OCI-LY7 (cell line): ENCODE results near the gene TADA1. TPM values are rescaled to one million over a fixed set of nuclear protein-coding genes. Genes with fewer than 3 reads are reported as not detected.

Experiments used
- BruUV-seq: library from RNA; stranded (reverse); fragments of 400-500 nt; replicated peaks from 2 replicates; lab custom pipeline; 2021; lab: Mats Ljungman, UMichigan
- CTCF ChIA-PET: fragments of 300-600 bp; sonication (Branson Sonifier 250); formaldehyde crosslinking; loops from one replicate; lab custom pipeline; 2022; ENCODE audit warnings: antibody characterized with exemption; ENCODE audit not compliant: unreplicated experiment; lab: Charles Lee
- POLR2A ChIA-PET: fragments of 300-600 bp; sonication (Branson Sonifier 250); formaldehyde crosslinking; loops from one replicate; lab custom pipeline; 2022; ENCODE audit warnings: antibody characterized with exemption; lab: Charles Lee
- DNase-seq: peaks from one replicate; pipeline ENCODE4 v3.0.0-alpha.2; 2015; ENCODE audit warnings: low spot score
- H2AFZ ChIP-seq: fragments of 200-600 bp; sonication (generic), shearing (Covaris generic); 2 replicates; pipeline ENCODE4 v1.6.1; 2014; ENCODE audit warnings: mild to moderate bottlenecking, antibody characterized with exemption, low read length, moderate library complexity
- H3K27ac ChIP-seq: fragments of 200-600 bp; sonication (generic); 2 replicates; pipeline ENCODE4 v1.5.1; 2014; ENCODE audit warnings: mixed run types, low read depth, mild to moderate bottlenecking, moderate library complexity, low read length, inconsistent platforms; ENCODE audit not compliant: poor library complexity, severe bottlenecking
- H3K36me3 ChIP-seq: fragments of 200-600 bp; sonication (generic); 2 replicates; pipeline ENCODE4 v1.6.1; 2014; ENCODE audit warnings: mild to moderate bottlenecking, antibody characterized with exemption, low read length, moderate library complexity, mixed read lengths; ENCODE audit not compliant: insufficient read depth
- H3K4me1 ChIP-seq: fragments of 200-600 bp; sonication (generic); 2 replicates; pipeline ENCODE4 v1.5.1; 2014; ENCODE audit warnings: mild to moderate bottlenecking, low read length; ENCODE audit not compliant: insufficient read depth, poor library complexity, severe bottlenecking
- H3K4me2 ChIP-seq: fragments of 200-600 bp; sonication (generic); 2 replicates; pipeline ENCODE4 v1.6.1; 2014; ENCODE audit warnings: mild to moderate bottlenecking, low read length
- H3K4me3 ChIP-seq: fragments of 200-600 bp; sonication (generic); 2 replicates; pipeline ENCODE4 v1.5.1; 2014; ENCODE audit warnings: mild to moderate bottlenecking, low read depth, low read length; ENCODE audit not compliant: poor library complexity, severe bottlenecking
- H3K79me2 ChIP-seq: fragments of 200-600 bp; sonication (generic); 2 replicates; pipeline ENCODE4 v1.6.1; 2016; ENCODE audit warnings: low read depth, mild to moderate bottlenecking, low read length, moderate library complexity, mixed read lengths; ENCODE audit not compliant: insufficient read depth
- H3K9me2 ChIP-seq: fragments of 200-600 bp; sonication (generic); 2 replicates; pipeline ENCODE4 v1.6.1; 2016; ENCODE audit warnings: mild to moderate bottlenecking, low read length, mixed read lengths; ENCODE audit not compliant: insufficient read depth
- H3K9me3 ChIP-seq: fragments of 200-600 bp; sonication (generic); 2 replicates; pipeline ENCODE4 v1.6.1; 2014; ENCODE audit warnings: mild to moderate bottlenecking, mixed run types, low read length, mixed read lengths
- H4K20me1 ChIP-seq: fragments of 200-600 bp; sonication (generic); 2 replicates; pipeline ENCODE4 v1.6.1; 2014; ENCODE audit warnings: mild to moderate bottlenecking, antibody characterized with exemption, low read length, moderate library complexity, mixed read lengths; ENCODE audit not compliant: insufficient read depth
- CTCF ChIP-seq: fragments of 200-600 bp; sonication (generic); conservative IDR thresholded peaks from 2 replicates; pipeline ENCODE4 v1.5.1; 2014; ENCODE audit warnings: mild to moderate bottlenecking, antibody characterized with exemption, low read length, moderate library complexity, mixed read lengths
- EZH2phosphoT487 ChIP-seq: fragments of 200-600 bp; sonication (generic); IDR thresholded peaks from 2 replicates; pipeline ENCODE4 v1.6.1; 2018; ENCODE audit warnings: low read depth, borderline replicate concordance, mild to moderate bottlenecking, mixed run types, antibody characterized with exemption, low read length, moderate library complexity, mixed read lengths
- intact Hi-C: fragments of 100-400 bp; cut with micrococcal nuclease; formaldehyde crosslinking; loops from one replicate; pipeline ENCODE4 v1.10.0; 2022; ENCODE audit not compliant: unreplicated experiment
- total RNA-seq, 2 experiments: library from RNA; depleted of rRNA in 1 of 2; stranded (reverse); fragments of >200 nt in 1 of 2; shearing (Covaris generic) in 1 of 2; gene quantifications; 2 replicates each; pipeline ENCODE4 v1.2.3, GENCODE V29; 2014 to 2022

TADA1 gene
- total RNA-seq, 2 experiments from 2014 or later = 16.4 to 16.9 TPM

- Histone ChIP-seq H4K20me1 (no peaks in the 10 kb centered on the region), H3K79me2 (no peaks in the 10 kb centered on the region), H3K9me2 (no peaks in the 10 kb centered on the region), H3K9me3 (peaks cover 12% of the 10 kb centered on the region), H3K27ac (no peak overlapping the region), H2AFZ (no peak overlapping the region), H3K4me2 (no peak overlapping the region), H3K36me3 (no peaks in the 10 kb centered on the region), H3K4me1 (peaks cover 6% of the 10 kb centered on the region), H3K4me3 (no peak overlapping the region)
- BruUV-seq = no TSS peak
- DNase-seq = no peak
- no peak for TF ChIP-seq EZH2phosphoT487
- TF ChIP-seq CTCF = no peak
- ChIA-PET CTCF (interaction anchor here (1.6 to 6.1 kb wide), 2 partner anchors 151 to 153 kb away, joined by 3 to 105 read pairs; no protein-coding TSS in a partner anchor), POLR2A (interaction anchor here (0.5 to 0.6 kb wide), 2 partner anchors 336 to 1368 kb away, joined by 3 read pairs; no protein-coding TSS in a partner anchor)
- intact Hi-C loops = no loop called here
These were observed 31.0 kb upstream of the TADA1 start for GRCh38 chr1:166907051-166907450.

- DNase-seq = no peak
- no peak overlapping the region for H3K27ac ChIP-seq
- TF ChIP-seq EZH2phosphoT487 (no peak), CTCF (no peak)
- no TSS peak for BruUV-seq
- H3K79me2 ChIP-seq = no peaks in the 10 kb centered on the region
- no peaks in the 10 kb centered on the region for H4K20me1 ChIP-seq
- peaks cover 8% of the 10 kb centered on the region; the same call in 1 of the 2 replicates for H3K9me3 ChIP-seq
- H3K4me2 ChIP-seq = no peak overlapping the region
- peaks cover 6% of the 10 kb centered on the region for H3K4me1 ChIP-seq
- intact Hi-C loops = no loop called here
- no peak overlapping the region for H2AFZ ChIP-seq
- H3K4me3 ChIP-seq = no peak overlapping the region
- ChIA-PET CTCF (interaction anchor here (1.6 kb wide), 1 partner anchor 152 kb away, joined by 3 read pairs; no protein-coding TSS in a partner anchor), POLR2A (interaction anchor here (0.7 to 1.0 kb wide), 2 partner anchors 49 to 143 kb away, joined by 3 read pairs; no protein-coding TSS in a partner anchor)
- no peaks in the 10 kb centered on the region for H3K36me3 ChIP-seq
- no peaks in the 10 kb centered on the region for H3K9me2 ChIP-seq
These were observed 30.6 kb upstream of the TADA1 start for GRCh38 chr1:166906647-166907046.

- intact Hi-C loops = no loop called here
- Histone ChIP-seq H3K9me3 (peaks cover 1% of the 10 kb centered on the region; the same call in 1 of the 2 replicates), H3K27ac (no peak overlapping the region), H4K20me1 (no peaks in the 10 kb centered on the region), H2AFZ (no peak overlapping the region), H3K79me2 (no peaks in the 10 kb centered on the region), H3K4me2 (no peak overlapping the region), H3K4me3 (no peak overlapping the region), H3K36me3 (no peaks in the 10 kb centered on the region), H3K9me2 (no peaks in the 10 kb centered on the region), H3K4me1 (peaks cover 6% of the 10 kb centered on the region)
- BruUV-seq = no TSS peak
- POLR2A ChIA-PET = interaction anchor here (0.6 to 1.0 kb wide), 8 partner anchors 14 to 1283 kb away, joined by 3 read pairs; no protein-coding TSS in a partner anchor
- TF ChIP-seq CTCF (no peak), EZH2phosphoT487 (no peak)
- DNase-seq = no peak
- CTCF ChIA-PET = interaction anchor here (1.6 kb wide), 1 partner anchor 152 kb away, joined by 3 read pairs; no protein-coding TSS in a partner anchor
These were observed 29.8 kb upstream of the TADA1 start for GRCh38 chr1:166905900-166906299.
